ENCODE results near the gene ANKRD13D.

The ANKRD13D gene

DNA sequence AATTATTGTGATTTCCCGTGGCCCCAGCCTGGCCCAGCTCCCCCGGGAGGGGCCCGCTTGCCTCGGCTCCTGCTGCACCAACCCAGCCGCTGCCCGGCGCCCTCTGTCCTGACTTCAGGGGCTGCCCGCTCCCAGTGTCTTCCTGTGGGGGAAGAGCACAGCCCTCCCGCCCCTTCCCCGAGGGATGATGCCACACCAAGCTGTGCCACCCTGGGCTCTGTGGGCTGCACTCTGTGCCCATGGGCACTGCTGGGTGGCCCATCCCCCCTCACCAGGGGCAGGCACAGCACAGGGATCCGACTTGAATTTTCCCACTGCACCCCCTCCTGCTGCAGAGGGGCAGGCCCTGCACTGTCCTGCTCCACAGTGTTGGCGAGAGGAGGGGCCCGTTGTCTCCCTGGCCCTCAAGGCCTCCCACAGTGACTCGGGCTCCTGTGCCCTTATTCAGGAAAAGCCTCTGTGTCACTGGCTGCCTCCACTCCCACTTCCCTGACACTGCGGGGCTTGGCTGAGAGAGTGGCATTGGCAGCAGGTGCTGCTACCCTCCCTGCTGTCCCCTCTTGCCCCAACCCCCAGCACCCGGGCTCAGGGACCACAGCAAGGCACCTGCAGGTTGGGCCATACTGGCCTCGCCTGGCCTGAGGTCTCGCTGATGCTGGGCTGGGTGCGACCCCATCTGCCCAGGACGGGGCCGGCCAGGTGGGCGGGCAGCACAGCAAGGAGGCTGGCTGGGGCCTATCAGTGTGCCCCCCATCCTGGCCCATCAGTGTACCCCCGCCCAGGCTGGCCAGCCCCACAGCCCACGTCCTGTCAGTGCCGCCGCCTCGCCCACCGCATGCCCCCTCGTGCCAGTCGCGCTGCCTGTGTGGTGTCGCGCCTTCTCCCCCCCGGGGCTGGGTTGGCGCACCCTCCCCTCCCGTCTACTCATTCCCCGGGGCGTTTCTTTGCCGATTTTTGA, 3.3 kb upstream of the ANKRD13D start:
- DNase-seq (ENCODE audit: low spot score): no peak

DNA sequence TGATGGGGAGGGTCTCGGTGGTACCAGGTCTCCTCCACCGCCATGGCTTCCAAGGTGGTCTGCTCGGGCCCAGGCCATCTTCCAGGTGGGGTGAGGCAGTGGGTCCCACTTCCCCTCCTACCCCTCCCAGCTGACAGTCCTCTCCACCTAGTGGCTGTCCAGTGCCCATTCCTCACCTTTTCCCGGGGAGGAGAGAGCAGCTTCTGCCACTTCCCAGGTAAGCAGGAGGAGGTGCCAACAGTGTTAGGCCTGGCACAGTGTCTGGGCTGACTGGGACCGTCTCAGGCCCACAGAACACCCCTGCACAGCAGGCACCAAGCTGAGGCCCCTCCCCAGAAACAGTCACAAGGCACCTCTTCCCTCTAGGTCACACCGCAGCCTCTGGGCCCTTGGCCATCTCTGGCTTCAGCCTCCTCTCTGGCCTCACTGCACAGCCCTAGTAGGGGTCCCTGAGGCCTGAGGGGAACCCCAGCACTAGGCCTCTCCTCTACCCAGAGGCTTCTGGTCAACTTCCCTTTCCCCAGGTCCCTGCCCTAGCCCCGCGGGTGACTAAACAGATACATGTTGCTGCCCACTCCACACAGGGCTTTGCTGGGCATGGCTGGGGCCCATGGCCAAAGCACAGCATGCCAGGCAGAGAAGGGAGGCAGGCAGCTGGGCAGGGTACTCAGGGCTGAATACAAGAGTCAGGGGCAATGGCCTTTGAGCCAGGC, 2.3 kb upstream of the ANKRD13D start:
- no peak for DNase-seq (ENCODE audit: low spot score)

DNA sequence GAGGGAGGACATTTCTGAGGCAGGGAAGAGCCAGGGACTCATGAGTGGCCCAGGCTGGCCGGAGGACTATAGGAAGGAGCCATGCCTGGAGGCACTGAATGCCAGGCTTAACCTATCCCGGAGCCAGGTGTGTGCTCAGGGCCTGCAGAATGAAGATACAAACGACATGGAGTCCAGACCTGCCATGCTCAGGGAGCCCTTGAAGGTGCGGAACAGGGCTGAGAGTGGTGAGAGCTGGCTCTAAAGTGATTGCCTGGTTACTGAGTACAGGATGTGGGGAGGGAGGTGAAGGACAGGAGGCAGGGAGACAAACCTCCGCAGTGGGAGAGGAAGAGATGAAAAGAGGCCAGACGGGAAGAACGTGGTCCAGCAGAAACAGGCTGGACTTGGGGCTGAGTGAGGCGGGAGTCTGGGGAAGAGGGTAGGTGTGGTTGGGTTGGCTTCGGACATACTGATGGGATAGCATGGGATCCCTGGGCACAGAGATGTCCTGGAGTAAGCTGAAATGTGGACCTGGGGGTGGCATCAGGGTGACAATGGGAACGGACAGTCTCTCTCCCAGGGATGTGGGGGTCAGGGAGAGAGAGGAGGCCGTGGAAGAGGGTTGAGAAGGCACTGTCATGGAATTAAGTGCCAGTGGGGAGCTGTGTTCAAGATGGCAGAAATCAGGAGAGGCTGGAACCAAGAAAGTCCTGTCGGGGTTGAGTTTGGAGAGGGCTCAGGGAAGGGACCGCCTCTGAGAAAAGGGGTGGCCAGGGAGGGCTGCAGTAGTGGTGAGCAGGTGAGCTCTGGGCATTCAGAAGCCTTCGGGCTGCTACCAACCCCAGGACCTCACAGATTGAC, 1.5 kb upstream of the ANKRD13D start:
- no peak for DNase-seq (ENCODE audit: low spot score)

DNA sequence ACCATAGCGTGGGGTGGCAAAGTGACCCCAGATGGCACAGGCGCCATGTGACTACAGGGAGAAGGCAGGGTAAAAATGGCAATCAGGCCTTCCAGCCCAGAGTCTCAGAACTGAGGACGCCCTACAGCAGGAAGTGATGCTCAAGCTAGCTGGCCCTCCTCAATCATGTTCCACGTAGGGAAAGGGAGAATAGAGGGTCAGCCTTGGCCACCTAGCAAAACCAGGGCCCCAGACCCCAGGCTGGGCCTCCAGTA, 978 bp upstream of the ANKRD13D start:
- no peak for DNase-seq (ENCODE audit: low spot score)

DNA sequence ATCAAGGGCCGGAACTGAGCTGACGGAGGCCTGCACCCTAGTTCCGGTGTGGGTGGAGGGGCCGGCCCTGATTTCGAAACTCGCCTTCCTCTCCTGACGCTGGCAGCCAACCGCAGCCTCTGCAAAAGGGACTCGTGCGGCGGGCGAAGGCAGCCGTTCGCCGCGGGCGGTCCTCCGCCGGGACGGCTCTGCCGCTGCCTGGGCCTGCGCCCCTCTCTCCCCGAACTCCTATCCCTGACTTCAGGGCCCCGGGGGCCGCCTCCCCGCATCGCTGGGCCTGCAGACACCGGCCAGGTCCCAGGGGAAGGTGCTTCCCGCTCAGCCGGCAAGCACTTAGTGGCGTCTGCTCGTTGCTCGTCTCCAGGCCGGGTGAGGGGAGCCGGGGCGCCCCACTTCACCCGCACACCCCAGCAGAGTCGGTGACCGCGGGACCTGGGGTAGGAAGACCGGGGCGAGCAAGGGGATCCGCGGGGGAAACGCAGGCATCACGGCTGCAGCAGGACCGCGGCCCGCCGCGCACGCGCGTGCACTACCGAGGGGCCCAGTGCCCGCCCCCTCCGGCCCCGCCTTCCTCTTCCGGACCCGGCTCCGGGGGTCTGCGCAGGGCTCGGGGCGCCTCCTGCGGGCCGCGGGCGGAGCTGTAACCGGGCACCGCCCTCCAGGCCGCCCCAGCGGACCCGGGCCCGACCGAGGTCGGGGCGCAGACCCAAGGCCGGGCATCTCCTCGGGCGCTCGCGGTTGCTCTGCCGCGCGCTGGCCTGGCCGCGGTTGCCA, 464 bp upstream of the ANKRD13D start:
- DNase-seq (ENCODE audit: low spot score): peak; percentile 95

DNA sequence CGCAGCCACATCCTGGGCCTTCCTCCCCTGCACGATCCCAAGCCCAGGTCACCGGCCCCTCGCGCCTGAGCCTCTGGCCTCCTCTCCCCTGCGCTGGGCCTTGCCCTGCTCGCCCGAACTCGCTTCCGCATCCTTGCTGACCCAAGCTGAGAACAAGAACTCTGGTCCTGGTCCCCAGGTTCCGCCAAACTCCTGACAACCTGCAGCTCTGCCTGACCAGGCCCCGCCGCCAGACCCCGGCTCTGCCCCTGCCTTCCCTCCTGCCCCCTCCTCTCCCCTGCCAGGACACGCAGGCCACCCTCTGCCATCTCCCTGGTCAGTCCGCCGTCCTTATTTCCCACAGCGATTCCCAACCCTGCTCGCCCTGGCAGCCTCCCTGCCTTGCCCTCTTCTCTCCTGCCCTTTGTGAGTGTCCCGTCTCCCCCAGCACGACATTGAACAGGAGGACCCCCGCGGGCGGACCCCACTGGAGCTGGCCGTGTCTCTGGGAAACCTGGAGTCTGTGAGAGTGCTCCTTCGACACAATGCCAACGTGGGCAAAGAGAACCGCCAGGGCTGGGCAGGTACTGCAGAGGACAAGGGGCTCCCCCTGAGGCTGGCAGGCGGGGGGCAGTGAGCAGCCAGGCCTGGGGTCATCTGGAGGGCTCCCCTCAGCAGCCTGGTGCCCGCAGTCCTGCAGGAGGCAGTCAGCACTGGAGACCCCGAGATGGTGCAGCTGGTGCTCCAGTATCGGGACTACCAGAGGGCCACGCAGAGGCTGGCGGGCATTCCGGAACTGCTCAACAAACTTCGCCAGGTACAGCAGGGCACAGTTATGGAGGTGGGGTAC, 762 bp downstream of the ANKRD13D start:
- DNase-seq (ENCODE audit: low spot score): no peak

DNA sequence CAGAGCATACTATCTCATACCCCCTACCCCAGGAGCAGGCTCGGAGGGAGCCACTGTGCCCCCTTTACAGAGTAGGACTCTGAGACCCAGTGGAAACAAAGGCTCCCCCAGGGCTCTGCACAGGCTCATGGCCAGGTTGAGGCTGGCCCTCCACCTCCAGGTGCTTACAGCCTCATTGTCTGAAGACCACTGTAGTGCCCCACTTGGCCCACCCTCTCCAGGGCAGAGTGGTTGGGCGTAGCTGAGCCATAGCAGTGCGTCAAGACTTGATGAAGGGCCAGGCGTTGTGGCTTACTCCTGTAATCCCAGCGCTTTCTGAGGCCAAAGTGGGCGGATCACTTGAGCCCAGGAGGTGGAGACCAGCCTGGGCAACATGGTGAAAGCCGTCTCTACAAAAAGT, 1.7 kb downstream of the ANKRD13D start:
- DNase-seq (ENCODE audit: low spot score): no peak

DNA sequence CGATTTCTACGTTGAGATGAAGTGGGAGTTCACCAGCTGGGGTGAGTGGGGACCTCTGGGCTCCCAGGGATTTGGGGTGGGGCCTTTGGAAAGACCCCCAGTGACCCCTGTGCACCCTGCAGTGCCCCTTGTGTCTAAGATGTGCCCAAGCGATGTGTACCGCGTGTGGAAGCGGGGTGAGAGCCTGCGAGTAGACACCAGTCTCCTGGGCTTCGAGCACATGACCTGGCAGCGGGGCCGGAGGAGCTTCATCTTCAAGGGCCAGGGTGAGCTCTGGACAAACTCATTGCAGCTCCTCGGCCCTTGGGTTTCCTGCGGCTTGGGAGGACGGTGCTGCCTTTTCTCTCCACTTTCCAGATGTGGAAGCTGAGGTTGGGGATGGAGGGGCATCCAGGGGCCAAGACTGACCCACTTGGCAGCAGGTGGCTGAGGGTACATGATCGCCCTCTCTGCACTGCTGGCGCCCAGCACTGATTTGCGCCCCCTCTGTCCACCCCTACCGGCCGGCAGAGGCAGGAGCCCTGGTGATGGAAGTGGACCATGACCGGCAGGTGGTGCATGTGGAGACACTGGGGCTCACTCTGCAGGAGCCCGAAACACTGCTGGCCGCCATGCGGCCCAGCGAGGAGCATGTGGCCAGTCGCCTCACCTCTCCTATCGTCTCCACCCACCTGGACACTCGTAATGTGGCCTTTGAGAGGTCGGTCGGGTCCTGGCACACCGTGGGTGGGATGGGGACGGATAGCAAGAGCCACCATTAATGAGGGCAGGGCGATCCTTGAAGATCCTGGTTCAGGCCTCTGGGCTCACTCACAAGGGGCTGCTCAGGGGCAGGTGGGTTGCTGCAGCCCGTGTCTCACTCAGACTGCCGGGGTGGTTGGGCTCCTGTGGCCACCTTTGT, 2.6 kb downstream of the ANKRD13D start:
- no peak for DNase-seq (ENCODE audit: low spot score)

DNA sequence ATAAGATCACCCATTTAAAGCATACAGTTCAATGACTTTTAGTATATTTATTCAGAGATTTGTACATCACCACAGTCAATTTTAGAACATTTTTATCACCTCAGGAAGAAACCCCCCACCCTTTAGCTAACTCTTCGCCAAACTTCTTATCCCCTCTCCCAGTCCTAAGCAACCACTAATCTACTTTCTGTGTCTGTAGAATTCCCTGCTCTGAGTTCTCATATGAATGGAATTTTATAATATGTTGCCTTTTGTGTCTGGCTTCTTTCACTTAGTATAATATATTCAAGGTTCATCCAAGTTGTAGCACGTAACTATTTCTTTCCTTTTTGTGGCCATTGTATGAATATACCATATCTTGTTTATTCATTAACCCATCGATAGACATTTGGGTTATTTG, 3.6 kb downstream of the ANKRD13D start:
- no peak for DNase-seq (ENCODE audit: low spot score)

DNA sequence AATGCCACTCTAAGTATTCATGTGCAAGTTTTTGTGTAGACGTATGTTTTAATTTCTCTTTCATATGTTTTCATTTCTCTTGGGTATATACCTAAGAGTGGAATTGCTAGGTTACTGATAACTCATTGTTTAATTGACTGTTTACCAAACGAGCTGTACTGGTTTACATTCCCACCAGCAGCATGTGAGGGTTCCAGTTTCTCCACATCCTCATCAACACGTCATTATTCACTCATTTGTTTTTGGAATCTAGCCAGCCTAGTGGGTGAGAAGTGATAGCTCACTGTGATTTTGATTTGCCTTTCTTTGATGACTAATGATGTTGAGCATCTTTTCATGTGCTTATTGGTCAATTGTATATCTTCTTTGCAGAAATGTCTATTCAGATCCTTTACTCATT, 4.0 kb downstream of the ANKRD13D start:
- no peak for DNase-seq (ENCODE audit: low spot score)

DNA sequence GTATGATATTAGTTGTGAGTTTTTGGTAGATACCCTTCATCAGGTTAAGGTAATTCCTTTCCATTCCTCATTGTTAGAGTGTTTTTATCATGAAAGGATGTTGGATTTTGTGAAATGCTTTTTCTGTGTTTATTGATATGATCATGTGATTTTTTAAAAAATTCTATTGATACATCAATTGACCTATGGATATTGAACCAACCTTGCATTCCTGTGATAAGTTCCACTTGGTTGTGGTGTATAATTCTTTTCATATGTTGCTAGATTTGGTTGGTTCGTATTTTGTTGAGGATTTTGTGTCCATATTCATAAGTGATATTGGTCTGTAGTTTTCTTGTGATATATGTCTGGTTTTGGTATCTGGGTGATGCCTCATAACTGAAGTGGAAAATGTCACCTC, 6.7 kb downstream of the ANKRD13D start:
- no peak for DNase-seq (ENCODE audit: low spot score)

DNA sequence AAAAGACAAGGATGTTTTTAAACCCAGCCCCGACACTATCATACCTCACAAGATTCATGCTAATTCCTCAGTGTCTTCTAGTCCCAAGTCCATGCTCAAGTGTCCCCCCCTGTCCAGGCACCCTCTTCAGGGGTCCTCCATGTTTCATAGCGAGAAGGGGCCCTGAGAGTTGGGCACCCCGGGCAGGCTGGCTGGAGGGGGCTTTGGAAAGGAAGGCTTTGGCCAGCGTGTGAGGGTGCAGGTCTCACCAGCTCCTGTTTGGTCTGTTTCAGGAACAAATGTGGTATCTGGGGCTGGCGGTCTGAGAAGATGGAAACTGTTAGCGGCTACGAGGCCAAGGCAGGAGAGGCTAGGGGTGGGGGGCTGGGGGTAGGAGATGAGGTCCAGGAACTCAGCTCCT, 9.7 kb downstream of the ANKRD13D start:
- DNase-seq (ENCODE audit: low spot score): no peak

DNA sequence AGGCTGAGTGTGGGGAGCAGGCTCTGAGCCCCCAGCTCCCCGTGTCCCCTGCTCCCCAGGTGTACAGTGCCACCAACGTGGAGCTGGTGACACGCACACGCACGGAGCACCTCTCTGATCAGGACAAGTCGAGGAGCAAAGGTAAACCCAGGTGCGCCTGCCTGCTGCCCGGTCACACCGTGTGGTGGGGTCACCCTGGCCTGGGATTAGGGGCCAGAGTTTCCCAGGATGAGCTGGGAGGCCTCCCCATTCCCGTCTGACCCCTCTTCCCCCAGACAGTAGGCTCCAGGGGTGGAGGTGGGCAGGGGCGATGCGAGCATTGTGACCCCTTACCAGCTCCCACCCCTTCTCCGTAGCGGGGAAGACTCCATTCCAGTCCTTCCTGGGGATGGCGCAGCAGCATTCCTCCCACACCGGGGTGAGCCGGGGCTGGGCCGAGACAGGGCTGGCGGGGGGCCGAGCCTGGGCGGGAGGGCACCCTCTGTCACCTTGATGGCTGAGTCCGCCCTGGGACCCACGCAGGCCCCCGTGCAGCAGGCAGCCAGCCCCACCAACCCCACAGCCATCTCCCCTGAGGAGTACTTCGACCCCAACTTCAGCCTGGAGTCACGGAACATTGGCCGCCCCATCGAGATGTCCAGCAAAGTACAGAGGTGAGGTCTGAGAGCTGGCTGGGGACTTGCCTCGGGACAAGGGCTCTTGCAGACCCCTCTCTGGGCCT, 10.5 kb downstream of the ANKRD13D start:
- no peak for DNase-seq (ENCODE audit: low spot score)

DNA sequence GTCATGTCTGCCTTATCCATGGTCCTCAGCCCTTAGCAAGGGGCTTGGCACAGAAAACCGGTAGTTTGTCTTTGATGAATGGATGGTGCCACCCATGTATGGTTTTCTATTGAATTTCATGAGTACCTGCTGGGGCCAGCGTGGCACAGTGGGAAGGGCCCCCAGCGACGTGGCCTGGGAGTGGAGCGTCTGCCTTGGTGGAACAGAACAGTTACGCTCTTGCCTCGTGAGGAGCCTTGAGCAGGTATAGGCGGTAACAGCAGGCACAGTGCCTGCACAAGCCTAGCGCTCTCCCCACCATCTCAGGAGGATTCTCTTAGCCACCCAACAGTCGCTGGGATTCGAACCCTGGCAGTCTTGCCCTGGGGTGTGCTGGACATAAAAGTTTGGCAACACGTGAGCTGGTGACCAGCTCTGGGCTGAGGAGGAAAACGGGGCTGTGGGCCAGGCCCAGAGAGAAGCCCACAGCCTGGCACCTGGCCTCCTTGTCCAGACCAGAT, 11.2 kb downstream of the ANKRD13D start:
- DNase-seq (ENCODE audit: low spot score): no peak

DNA sequence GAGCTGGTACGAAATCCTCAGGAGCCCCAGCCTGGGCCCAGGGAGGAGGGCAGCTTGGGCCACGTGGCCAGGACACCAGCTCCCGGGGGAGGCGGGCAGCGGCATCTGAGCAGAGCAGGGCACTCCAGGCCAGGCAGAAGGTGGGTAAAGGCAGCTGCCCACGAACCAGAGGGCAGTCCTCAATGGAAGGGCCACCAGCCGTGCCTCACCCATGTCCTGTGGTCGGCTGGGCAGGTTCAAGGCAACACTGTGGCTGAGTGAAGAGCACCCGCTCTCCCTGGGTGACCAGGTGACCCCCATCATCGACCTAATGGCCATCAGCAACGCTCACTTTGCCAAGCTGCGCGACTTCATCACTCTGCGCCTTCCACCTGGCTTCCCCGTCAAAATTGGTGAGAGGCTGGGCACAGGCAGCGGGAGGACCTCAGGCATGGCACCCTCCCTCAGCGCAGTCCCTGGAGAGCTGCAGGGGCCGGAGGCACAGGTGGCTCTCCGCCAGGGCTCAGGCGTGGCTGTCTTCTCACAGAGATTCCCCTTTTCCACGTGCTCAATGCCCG, 11.7 kb downstream of the ANKRD13D start:
- no peak for DNase-seq (ENCODE audit: low spot score)

DNA sequence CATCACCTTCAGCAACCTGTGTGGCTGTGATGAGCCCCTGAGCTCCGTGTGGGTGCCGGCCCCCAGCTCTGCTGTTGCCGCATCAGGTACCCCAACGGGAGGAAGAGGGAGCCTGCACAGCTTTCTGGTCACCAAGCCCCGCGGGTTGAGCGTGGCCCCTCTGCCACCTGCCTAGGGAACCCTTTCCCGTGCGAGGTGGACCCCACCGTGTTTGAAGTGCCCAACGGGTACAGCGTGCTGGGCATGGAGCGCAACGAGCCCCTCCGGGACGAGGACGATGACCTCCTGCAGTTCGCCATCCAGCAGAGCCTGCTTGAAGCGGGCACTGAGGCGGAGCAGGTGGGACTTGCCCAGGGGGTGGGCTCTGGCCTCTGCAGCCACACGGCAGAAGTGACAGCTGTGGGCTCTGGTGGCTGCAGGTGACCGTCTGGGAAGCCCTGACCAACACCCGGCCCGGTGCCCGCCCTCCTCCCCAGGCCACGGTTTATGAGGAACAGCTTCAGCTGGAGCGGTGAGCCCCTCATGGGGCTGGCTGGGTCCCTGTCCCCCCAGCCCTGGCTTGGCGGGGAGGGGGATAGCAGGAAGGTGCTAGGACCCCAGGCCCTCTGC, 12.3 kb downstream of the ANKRD13D start:
- DNase-seq (ENCODE audit: low spot score): no peak

DNA sequence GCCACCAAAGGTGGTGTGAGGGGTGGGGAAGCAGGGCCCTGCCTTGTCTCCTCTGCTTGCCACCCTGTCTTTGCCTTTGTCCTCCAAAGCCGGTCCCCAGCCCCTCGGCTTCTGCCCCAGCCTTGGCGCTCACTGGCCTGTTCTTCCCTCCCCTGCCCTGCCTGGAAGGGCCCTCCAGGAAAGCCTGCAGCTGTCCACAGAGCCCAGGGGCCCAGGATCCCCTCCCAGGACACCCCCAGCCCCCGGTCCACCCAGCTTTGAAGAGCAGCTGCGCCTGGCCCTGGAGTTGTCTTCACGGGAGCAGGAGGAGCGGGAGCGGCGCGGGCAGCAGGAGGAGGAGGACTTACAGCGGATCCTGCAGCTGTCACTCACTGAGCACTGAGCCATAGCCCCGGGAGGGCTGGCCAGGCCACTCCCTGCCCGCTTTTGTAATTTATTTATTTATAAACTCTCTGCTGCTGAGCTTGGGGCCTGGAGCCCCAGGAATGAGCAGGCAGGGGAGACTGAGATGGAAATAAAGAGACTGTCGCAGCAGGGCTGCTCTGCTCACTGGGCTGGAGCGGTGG, 12.9 kb downstream of the ANKRD13D start:
- peak; percentile 35 for DNase-seq (ENCODE audit: low spot score)

DNA sequence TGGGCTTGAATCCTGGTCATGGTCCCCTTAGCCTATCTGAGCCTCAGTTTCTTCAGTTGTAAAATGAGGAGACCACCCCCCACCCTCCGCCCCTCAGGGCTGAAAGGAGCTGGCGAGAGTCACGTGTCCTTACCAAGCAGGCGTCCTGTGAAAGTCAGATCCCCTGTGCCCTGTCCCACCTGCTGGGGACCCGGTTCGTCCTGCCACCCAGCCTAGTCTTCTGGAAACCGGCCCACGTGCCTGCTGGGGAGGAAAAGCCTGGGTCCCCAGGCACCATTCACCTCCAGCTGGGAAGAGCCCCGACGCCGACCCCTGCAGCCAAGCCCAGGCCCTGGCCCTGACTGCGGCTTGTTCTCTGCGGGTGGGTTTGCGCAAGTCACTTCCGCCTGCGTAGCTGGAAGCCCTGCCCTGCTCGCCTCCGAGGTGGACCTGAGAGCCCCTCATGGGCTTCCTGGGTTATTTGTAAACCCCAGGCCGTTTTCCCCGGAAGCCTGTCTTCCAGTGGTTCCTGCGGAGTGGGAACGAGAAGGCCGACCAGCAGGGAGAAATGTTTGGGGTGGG, 13.5 kb downstream of the ANKRD13D start:
- no peak for DNase-seq (ENCODE audit: low spot score)

Data from AG20443 (cell line).